OCI-LY7 (cell line): ENCODE measurements around the gene MYMX. TPM values are rescaled to one million over a fixed set of nuclear protein-coding genes. Genes with fewer than 3 reads are reported as not detected.

Experiments
- Bru-seq: library from RNA; stranded (reverse); fragments of 400-500 nt; gene quantifications from one replicate; lab custom pipeline; 2021; lab: Mats Ljungman, UMichigan
- BruChase-seq, 2 experiments: library from RNA; stranded (reverse); fragments of 400-500 nt; gene quantifications; one replicate each; lab custom pipeline; 2021; lab: Mats Ljungman, UMichigan
- BruUV-seq: library from RNA; stranded (reverse); fragments of 400-500 nt; replicated peaks from 2 replicates; lab custom pipeline; 2021; lab: Mats Ljungman, UMichigan
- CTCF ChIA-PET: fragments of 300-600 bp; sonication (Branson Sonifier 250); formaldehyde crosslinking; loops from one replicate; lab custom pipeline; 2022; ENCODE audit warnings: antibody characterized with exemption; ENCODE audit not compliant: unreplicated experiment; lab: Charles Lee
- POLR2A ChIA-PET: fragments of 300-600 bp; sonication (Branson Sonifier 250); formaldehyde crosslinking; loops from one replicate; lab custom pipeline; 2022; ENCODE audit warnings: antibody characterized with exemption; lab: Charles Lee
- DNase-seq: peaks from one replicate; pipeline ENCODE4 v3.0.0-alpha.2; 2015; ENCODE audit warnings: low spot score
- H2AFZ ChIP-seq: fragments of 200-600 bp; sonication (generic), shearing (Covaris generic); 2 replicates; pipeline ENCODE4 v1.6.1; 2014; ENCODE audit warnings: mild to moderate bottlenecking, antibody characterized with exemption, low read length, moderate library complexity
- H3K27ac ChIP-seq: fragments of 200-600 bp; sonication (generic); 2 replicates; pipeline ENCODE4 v1.5.1; 2014; ENCODE audit warnings: mixed run types, low read depth, mild to moderate bottlenecking, moderate library complexity, low read length, inconsistent platforms; ENCODE audit not compliant: poor library complexity, severe bottlenecking
- H3K36me3 ChIP-seq: fragments of 200-600 bp; sonication (generic); 2 replicates; pipeline ENCODE4 v1.6.1; 2014; ENCODE audit warnings: mild to moderate bottlenecking, antibody characterized with exemption, low read length, moderate library complexity, mixed read lengths; ENCODE audit not compliant: insufficient read depth
- H3K4me1 ChIP-seq: fragments of 200-600 bp; sonication (generic); 2 replicates; pipeline ENCODE4 v1.5.1; 2014; ENCODE audit warnings: mild to moderate bottlenecking, low read length; ENCODE audit not compliant: insufficient read depth, poor library complexity, severe bottlenecking
- H3K4me2 ChIP-seq: fragments of 200-600 bp; sonication (generic); 2 replicates; pipeline ENCODE4 v1.6.1; 2014; ENCODE audit warnings: mild to moderate bottlenecking, low read length
- H3K4me3 ChIP-seq: fragments of 200-600 bp; sonication (generic); 2 replicates; pipeline ENCODE4 v1.5.1; 2014; ENCODE audit warnings: mild to moderate bottlenecking, low read depth, low read length; ENCODE audit not compliant: poor library complexity, severe bottlenecking
- H3K79me2 ChIP-seq: fragments of 200-600 bp; sonication (generic); 2 replicates; pipeline ENCODE4 v1.6.1; 2016; ENCODE audit warnings: low read depth, mild to moderate bottlenecking, low read length, moderate library complexity, mixed read lengths; ENCODE audit not compliant: insufficient read depth
- H3K9me2 ChIP-seq: fragments of 200-600 bp; sonication (generic); 2 replicates; pipeline ENCODE4 v1.6.1; 2016; ENCODE audit warnings: mild to moderate bottlenecking, low read length, mixed read lengths; ENCODE audit not compliant: insufficient read depth
- H3K9me3 ChIP-seq: fragments of 200-600 bp; sonication (generic); 2 replicates; pipeline ENCODE4 v1.6.1; 2014; ENCODE audit warnings: mild to moderate bottlenecking, mixed run types, low read length, mixed read lengths
- H4K20me1 ChIP-seq: fragments of 200-600 bp; sonication (generic); 2 replicates; pipeline ENCODE4 v1.6.1; 2014; ENCODE audit warnings: mild to moderate bottlenecking, antibody characterized with exemption, low read length, moderate library complexity, mixed read lengths; ENCODE audit not compliant: insufficient read depth
- CTCF ChIP-seq: fragments of 200-600 bp; sonication (generic); conservative IDR thresholded peaks from 2 replicates; pipeline ENCODE4 v1.5.1; 2014; ENCODE audit warnings: mild to moderate bottlenecking, antibody characterized with exemption, low read length, moderate library complexity, mixed read lengths
- EZH2phosphoT487 ChIP-seq: fragments of 200-600 bp; sonication (generic); IDR thresholded peaks from 2 replicates; pipeline ENCODE4 v1.6.1; 2018; ENCODE audit warnings: low read depth, borderline replicate concordance, mild to moderate bottlenecking, mixed run types, antibody characterized with exemption, low read length, moderate library complexity, mixed read lengths
- intact Hi-C: fragments of 100-400 bp; cut with micrococcal nuclease; formaldehyde crosslinking; loops from one replicate; pipeline ENCODE4 v1.10.0; 2022; ENCODE audit not compliant: unreplicated experiment
- long read RNA-seq: library from polyadenylated mRNA; stranded (forward); transcript quantifications from one replicate; pipeline ENCODE4 v2.0.0, GENCODE V29; 2022
- total RNA-seq, 2 experiments: library from RNA; depleted of rRNA in 1 of 2; stranded (reverse); fragments of >200 nt in 1 of 2; shearing (Covaris generic) in 1 of 2; gene quantifications; 2 replicates each; pipeline ENCODE4 v1.2.3, GENCODE V29; 2014 to 2022

Gene MYMX
- not detected in 2 replicates for total RNA-seq (2014; rRNA removed; shearing (Covaris generic))
- total RNA-seq (2022) = not detected in 2 replicates
- not detected for Bru-seq, nascent RNA
- BruChase-seq, experiment 1, labeled RNA remaining after a 6-hour chase = not detected
- BruChase-seq, experiment 2, labeled RNA remaining after a 2-hour chase = not detected
- long read RNA-seq = 0 reads

- Histone ChIP-seq H3K4me1 (peaks cover 45% of the 10 kb centered on the region), H3K79me2 (no peaks in the 10 kb centered on the region), H3K4me2 (peak within 1 kb of the TSS; percentile 28), H4K20me1 (no peaks in the 10 kb centered on the region), H3K9me3 (no peaks in the 10 kb centered on the region), H3K36me3 (no peaks in the 10 kb centered on the region), H3K27ac (no peak within 1 kb of the TSS), H3K4me3 (no peak within 1 kb of the TSS), H2AFZ (no peak within 1 kb of the TSS; the same call in 1 of the 2 replicates), H3K9me2 (no peaks in the 10 kb centered on the region)
- TF ChIP-seq EZH2phosphoT487 = no peak
- TF ChIP-seq CTCF = no peak
- POLR2A ChIA-PET = interaction anchor here (0.6 kb wide), 1 partner anchor 31 kb away, joined by 4 read pairs; no protein-coding TSS in a partner anchor
- no TSS peak for BruUV-seq
- CTCF ChIA-PET = no interaction called here
- intact Hi-C loops = no loop called here
- DNase-seq = no peak
Observed at GRCh38 chr6:44216677-44217331, at the start of gene MYMX. Gene MYMX (plus strand): TSS chr6:44216926. CDS start chr6:44217472, 546 bp downstream.

GRCh38 chr6:44167567-44167966 lies 49.2 kb upstream of the MYMX start:
- DNase-seq = no peak
- Histone ChIP-seq H3K4me2 (no peak overlapping the region), H3K9me2 (no peaks in the 10 kb centered on the region), H3K36me3 (no peaks in the 10 kb centered on the region), H3K4me1 (peaks cover 6% of the 10 kb centered on the region), H3K4me3 (no peak overlapping the region), H3K79me2 (no peaks in the 10 kb centered on the region), H3K27ac (no peak overlapping the region), H4K20me1 (no peaks in the 10 kb centered on the region), H2AFZ (no peak overlapping the region), H3K9me3 (no peaks in the 10 kb centered on the region)
- intact Hi-C loops = no loop called here
- no TSS peak for BruUV-seq
- ChIA-PET POLR2A (interaction anchor here (0.6 kb wide), 1 partner anchor 1930 kb away, joined by 6 read pairs; no protein-coding TSS in a partner anchor), CTCF (no interaction called here)
- TF ChIP-seq EZH2phosphoT487 = no peak
- TF ChIP-seq CTCF = no peak
